GM19452 (cell line): ENCODE measurements around the gene SH2D3C.

Experiments
- ATAC-seq: cut with Tn5 transposase; IDR thresholded peaks from one replicate; pipeline ENCODE4 v1.9.1; 2021; ENCODE audit not compliant: unreplicated experiment

Gene SH2D3C

DNA sequence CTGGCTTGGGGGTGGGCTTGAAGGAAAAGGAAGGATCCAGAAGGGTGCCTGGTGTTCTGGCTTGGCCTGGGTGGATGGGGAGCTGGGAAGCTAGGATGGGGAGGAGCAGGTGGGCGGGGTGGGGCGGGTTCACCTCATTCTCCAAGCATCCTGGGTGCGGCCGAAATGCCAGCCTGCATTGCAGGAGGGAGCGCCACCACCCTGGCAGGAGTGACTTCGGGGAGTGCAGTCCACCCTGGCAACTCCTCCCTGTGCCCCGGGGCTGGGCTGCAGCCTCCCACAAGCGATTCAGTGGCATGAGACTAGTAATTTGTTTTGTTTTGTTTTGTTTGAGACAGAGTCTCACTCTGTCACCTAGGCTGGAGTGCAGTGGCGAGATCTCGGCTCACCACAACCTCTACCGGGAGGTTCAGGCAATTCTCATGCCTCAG lies 57.1 kb downstream of the SH2D3C start:
- ATAC-seq = no peak

GRCh38 chr9:127720865-127721227 lies 57.6 kb downstream of the SH2D3C start:
- ATAC-seq = no peak

DNA sequence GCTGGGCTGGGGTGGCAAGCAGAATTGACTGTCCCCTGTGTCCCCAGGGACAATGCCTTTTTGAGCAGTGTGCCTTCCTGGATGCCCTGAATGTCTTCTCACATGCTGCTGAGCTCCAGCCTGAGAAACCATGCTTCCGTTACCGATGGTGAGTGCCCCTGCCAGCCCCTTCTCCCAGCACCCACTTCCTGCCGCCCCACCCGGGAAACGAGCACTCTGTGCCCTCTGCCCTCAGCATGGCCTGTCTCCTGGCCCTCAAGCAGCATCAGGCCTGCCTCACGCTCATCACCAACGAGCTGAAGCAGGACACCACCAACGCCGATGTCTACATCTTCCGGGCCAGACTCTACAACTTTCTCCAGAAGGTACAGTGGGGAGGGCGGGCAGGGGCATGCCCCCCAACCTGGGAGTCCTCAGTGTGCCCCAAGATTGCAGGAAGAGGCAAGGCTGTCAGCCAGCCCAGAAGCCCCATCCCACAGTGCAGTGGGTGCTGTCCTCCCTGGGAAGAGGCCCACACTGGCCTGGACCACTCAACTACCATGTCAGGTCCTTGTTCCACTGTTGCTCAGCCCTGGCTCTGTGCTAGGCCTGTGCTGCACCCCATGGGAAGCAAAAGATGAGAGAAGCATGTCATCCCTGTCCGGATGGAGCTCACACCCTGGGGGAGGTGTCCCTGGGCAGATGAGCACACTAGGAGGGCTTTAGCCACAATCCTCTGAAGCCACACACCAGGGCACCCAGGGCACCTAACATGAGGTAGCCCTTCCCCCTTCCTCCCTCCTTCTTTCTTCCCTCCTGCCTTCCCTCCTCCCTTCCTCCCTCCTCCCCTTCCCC lies 58.2 kb downstream of the SH2D3C start:
- ATAC-seq = no peak

DNA sequence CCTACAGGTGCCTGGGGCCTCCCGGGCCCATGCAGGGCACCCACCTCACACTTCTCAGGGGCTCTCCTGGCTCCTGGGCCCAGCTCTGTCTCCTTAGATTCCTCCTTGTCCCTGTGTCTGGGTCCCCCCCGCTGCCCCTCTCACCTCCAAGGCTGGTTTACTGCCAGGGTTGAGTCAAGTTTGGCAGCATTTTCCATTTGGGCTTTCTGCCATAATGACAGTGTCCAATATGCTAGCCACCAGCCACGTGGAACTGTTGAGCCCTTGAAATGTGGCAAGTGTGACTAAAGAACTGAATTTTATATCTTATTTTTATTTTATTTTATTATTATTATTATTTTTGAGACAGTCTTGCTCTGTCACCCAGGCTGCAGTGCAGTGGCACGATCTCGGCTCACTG lies 60.7 kb downstream of the SH2D3C start:
- no peak for ATAC-seq

DNA sequence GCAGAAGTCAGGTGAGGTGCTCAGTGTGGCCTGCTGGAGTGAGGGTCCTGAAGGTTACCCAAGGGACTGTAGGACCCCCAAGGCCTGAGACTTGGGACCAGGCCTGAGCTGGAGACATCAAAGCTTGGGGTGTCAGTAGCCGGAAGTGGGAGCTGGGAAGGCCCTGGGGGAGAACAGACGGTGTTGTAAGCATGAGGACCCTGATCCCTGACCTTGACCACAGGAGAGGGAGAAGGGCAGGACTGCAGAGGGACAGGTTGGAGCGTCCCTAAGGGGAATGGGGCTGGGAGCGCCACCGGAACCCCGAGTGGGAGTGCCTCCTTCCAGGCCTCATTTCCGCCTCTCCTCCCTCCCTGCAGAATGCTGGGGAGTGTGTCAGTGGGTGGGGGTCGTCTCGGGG lies 62.1 kb downstream of the SH2D3C start:
- no peak for ATAC-seq

DNA sequence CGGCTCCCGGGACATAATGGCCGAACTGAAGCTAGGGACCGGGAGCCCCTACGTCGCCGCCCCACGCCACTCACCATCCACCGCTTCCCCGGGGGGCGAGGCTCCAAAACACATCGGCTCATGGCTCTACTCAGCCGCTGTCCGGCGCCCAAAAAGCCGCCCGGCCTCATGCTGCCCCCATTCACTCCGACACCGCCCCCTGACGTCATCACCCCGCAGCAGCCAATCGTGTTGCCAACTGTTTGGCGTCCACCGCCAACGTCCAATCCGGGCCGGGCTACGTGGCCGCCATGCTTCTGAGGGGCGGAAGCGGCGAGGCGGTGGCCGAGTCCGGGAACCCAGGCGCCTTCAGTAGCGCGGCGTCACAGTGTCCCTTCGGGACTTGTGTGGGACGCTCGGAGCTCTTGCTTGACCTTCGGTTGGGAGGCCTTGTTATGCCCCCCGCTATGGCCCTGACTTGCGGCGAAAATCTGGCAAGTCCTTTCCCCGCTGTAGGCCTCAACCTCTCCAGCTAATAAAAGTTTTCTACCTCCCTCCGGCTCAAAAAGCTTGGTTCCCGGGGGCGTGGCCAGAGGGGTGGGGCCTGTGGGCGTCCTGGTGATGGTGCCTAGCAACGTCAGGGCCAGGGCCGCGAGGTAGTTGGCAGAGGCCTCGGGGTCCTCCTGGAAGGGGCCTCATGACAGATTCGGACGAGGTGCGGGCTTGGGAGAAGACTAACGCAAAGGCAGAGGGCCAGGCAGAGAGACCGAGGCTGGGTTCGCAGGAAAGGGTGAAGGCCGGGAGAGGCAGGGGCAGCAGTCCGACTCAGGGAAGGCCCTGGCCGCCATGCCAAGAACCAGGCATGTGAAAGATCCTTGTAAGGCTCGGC lies 62.8 kb downstream of the SH2D3C start, which contains the start of the genes PTRH1 and TTC16:
PTRH1 (minus strand) TSS at position 194 of the 868 bp plus-strand sequence; CDS start at position 170, 24 bp downstream.
TTC16 (plus strand) TSS at position 610 of the 868 bp plus-strand sequence; CDS start at position 677, 67 bp downstream.
- peak; percentile 96 for ATAC-seq

GRCh38 chr9:127714951-127715469 lies 63.5 kb downstream of the SH2D3C start:
- peak; percentile 10 for ATAC-seq

- ATAC-seq = no peak
Measured at GRCh38 chr9:127714020-127714750, 64.3 kb downstream of the SH2D3C start.

DNA sequence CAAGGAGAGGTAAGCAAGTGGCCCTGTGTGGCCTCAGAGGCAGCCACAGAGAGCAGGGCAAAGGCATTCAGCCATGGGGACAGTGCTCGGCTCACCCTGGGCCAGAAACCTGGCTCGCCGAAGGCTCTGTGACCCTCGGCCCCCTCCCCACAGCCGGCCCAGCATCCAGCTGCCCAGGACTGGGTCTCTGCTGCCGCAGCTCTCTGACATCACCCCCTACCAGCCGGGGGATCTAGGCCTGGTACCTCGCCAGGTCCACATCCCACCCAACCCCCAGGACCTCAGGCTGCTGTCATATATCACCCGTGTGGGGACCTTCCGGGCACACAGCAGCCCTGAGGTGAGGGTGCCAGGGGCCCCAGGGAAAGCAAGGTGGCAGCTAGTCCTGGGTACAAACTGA lies 65.6 kb downstream of the SH2D3C start:
- no peak for ATAC-seq

DNA sequence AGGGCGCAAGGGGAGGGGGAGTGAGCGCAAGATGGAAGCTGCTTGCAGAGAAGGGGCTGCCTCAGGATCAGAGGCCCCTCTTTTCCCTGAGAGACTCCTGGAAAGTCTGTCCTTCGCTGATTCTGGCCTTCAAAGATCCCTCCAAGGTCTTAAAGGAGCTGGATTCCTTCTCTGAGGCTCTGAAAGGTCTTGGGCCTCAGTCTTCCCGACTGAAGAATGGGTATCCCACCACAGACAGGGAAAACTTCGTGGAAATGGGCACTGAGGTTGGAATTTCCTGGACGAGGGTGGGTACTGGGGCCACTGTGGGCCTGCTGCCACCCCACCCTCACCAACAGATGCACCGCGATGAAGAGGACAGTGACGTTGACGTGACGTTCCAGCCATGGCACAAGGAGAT lies 66.1 kb downstream of the SH2D3C start:
- no peak for ATAC-seq

DNA sequence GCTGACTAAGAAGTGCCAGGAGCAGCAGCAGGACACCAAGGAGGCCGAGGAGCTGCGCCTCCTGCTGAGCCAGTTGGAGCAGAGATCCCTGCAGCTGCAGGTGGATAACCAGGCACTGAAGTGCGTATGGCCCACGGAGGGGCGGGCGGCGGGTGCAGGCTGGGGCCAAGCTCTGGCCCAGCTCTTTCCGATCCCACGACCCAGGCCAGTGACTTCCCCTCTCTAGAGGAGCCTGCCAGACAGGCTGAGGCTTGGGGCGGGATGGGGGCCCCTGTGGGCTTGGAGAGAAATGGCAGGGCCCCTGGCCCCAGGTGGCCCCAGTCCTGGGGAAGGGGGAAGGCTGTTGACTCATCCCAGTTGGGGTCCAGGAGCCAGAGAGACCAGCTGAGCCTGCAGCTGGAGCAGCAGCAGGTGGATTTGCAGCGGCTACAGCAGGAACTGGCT lies 66.6 kb downstream of the SH2D3C start:
- ATAC-seq = no peak

- ATAC-seq = no peak
Measured at GRCh38 chr9:127711226-127711701, 67.2 kb downstream of the SH2D3C start.

- no peak for ATAC-seq
Measured at GRCh38 chr9:127710204-127710783, 68.2 kb downstream of the SH2D3C start.

DNA sequence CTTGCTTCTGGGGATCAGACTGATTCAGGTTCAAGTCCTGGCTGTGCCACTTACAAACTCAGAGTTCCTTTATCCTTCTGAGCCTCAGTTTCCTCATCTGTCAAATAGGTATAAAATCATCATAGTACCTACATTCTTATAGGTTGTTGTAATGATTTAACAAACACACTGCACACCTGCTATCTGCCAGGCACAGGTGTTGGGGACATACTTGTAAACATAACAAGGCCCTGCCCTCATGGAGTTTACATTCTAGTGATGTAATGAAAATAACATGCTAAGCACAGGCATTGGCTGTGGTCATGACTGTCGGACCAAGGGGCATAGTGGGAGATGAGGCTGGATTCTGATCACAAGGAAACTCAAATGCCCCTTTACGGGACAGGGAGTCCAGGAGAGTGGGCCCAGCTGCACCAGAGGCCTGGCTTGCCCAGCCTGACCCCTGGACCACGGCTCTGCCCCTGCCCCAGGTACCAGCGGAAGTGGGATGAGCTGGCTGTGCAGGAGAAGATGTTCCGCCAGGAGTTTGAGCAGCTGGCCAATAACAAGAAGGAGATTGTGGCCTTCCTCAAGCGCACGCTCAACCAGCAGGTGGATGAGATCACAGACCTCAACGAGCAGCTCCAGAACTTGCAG lies 69.4 kb downstream of the SH2D3C start:
- ATAC-seq = no peak

GRCh38 chr9:127707766-127708165 lies 70.7 kb downstream of the SH2D3C start:
- ATAC-seq = no peak

- no peak for ATAC-seq
Measured at GRCh38 chr9:127706836-127707241, 71.6 kb downstream of the SH2D3C start, which contains the start of gene CFAP157. Gene CFAP157, plus strand, starts transcription at chr9:127706988. Its CDS starts 44 bp downstream, at chr9:127707032.

- ATAC-seq = no peak
Measured at GRCh38 chr9:127705577-127706379, 72.7 kb downstream of the SH2D3C start.

GRCh38 chr9:127703289-127703946 lies 75.0 kb downstream of the SH2D3C start:
- no peak for ATAC-seq
